GM12892 (cell line): ENCODE results near the gene EP300.

Experiments used
- POLR2A ChIP-seq: IDR thresholded peaks from 2 replicates; pipeline ENCODE4 v1.6.1; 2011; ENCODE audit warnings: low read depth, low read length, control low read depth
- POLR2AphosphoS5 ChIP-seq: IDR thresholded peaks from 2 replicates; pipeline ENCODE4 v1.6.1; 2011; ENCODE audit warnings: low read depth, low read length, control low read depth

DNA sequence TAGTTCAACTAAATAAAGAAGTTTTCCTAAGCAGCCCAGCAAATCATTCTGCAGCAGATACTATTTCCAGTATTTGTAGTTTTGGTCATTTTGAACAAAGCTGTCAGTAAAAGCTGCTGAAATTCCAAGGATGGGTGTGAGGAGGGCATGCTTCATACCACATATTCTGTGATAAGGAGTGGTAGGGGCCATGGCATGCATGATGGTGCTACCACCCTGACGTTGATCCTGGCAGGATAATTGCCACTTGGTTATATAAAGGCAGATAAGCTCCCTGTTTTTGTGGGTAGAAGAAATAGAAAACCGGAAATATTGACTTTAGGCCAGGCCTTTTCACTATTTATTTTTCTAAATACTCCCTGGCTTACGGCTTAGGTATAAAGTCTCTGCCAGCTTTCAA is 79.6 kb downstream of the EP300 start:
- no peak for TF ChIP-seq POLR2AphosphoS5
- TF ChIP-seq POLR2A = no peak
